GM12878 (cell line): ENCODE measurements around the gene NKIRAS1. TPM values are rescaled to one million over a fixed set of nuclear protein-coding genes. Genes with fewer than 3 reads are reported as not detected.
A peak's percentile ranks its signal among the peaks of the same experiment; 100 is the strongest.

Experiments
- ATAC-seq: fragments of 200-7000 bp; cut with Tn5 transposase; 3 replicates; pipeline ENCODE4 v1.9.1; 2020; ENCODE audit warnings: mild to moderate bottlenecking, moderate library complexity
- BruUV-seq: library from RNA; stranded (reverse); fragments of 400-500 nt; replicated peaks from 2 replicates; lab custom pipeline; 2021; lab: Mats Ljungman, UMichigan
- CTCF ChIA-PET: fragments of 300-600 bp; sonication (Branson Sonifier 250); formaldehyde crosslinking; extraction: SDS; loops from one replicate; lab custom pipeline; 2021; ENCODE audit warnings: inconsistent platforms; lab: Yijun Ruan, JAX
- POLR2A ChIA-PET: fragments of 350-600 bp; formaldehyde crosslinking; extraction: SDS; loops from one replicate; lab custom pipeline; 2021; ENCODE audit warnings: inconsistent platforms; lab: Charles Lee
- RAD21 ChIA-PET: fragments of 300-600 bp; sonication (Branson Sonifier 250); formaldehyde crosslinking; loops from one replicate; lab custom pipeline; 2023; ENCODE audit warnings: antibody characterized with exemption; ENCODE audit not compliant: unreplicated experiment; lab: Charles Lee
- SMC1A ChIA-PET: fragments of 300-600 bp; sonication (Branson Sonifier 250); formaldehyde crosslinking; loops from one replicate; lab custom pipeline; 2023; ENCODE audit not compliant: unreplicated experiment, uncharacterized antibody; lab: Charles Lee
- DNase-seq: peaks from one replicate; pipeline ENCODE4 v3.0.0-alpha.2; 2011; ENCODE audit warnings: low read depth, low spot score
- FAIRE-seq: peaks from 3 replicates; lab custom pipeline; 2011; peaks lifted over from hg19 to GRCh38; lab: Jason Lieb, UNC
- H2AFZ ChIP-seq: 2 replicates; pipeline ENCODE4 v1.6.0; 2011; ENCODE audit warnings: low read depth, low read length, control low read depth; ENCODE audit not compliant: control insufficient read depth
- H3K27ac ChIP-seq: 2 replicates; pipeline ENCODE4 v1.5.1; 2011; ENCODE audit warnings: control low read depth; ENCODE audit not compliant: control insufficient read depth, insufficient read depth
- H3K27me3 ChIP-seq, 2 experiments: replicated peaks in 1 of 2; 2 replicates each; pipeline versions ENCODE4 v1.6.0 to v1.6.1; 2011; ENCODE audit warnings: low read length in 1 of 2; ENCODE audit not compliant: control insufficient read depth in 2 of 2, insufficient read depth in 2 of 2
- H3K36me3 ChIP-seq, 2 experiments: 2 replicates each; pipeline ENCODE4 v1.5.1; 2011; ENCODE audit warnings: low read length in 1 of 2; ENCODE audit not compliant: control insufficient read depth in 2 of 2, insufficient read depth in 2 of 2
- H3K4me1 ChIP-seq: 2 replicates; pipeline ENCODE4 v1.6.1; 2011; ENCODE audit warnings: mild to moderate bottlenecking, low read length, moderate library complexity, mixed read lengths; ENCODE audit not compliant: control insufficient read depth, insufficient read depth
- H3K4me2 ChIP-seq: 2 replicates; pipeline ENCODE4 v1.6.0; 2011; ENCODE audit warnings: control low read depth; ENCODE audit not compliant: control insufficient read depth, insufficient read depth
- H3K4me3 ChIP-seq: fragments of 200-600 bp; sonication (generic); 2 replicates; pipeline ENCODE4 v1.5.1; 2016
- H3K79me2 ChIP-seq: 2 replicates; pipeline ENCODE4 v1.6.0; 2011; ENCODE audit warnings: low read length; ENCODE audit not compliant: control insufficient read depth, insufficient read depth
- H3K9ac ChIP-seq: 2 replicates; pipeline ENCODE4 v1.8.0; 2011; ENCODE audit warnings: low read length, control low read depth, mixed read lengths; ENCODE audit not compliant: control insufficient read depth, insufficient read depth
- H3K9me3 ChIP-seq: replicated peaks from 3 replicates; pipeline ENCODE4 v1.5.1; 2011; ENCODE audit warnings: mild to moderate bottlenecking, low read length; ENCODE audit not compliant: control insufficient read depth, insufficient read depth
- H4K20me1 ChIP-seq: 2 replicates; pipeline ENCODE4 v1.6.0; 2011; ENCODE audit not compliant: control insufficient read depth, insufficient read depth
- FOS ChIP-seq: IDR thresholded peaks from 3 replicates; pipeline ENCODE4 v1.6.1; 2011; ENCODE audit warnings: borderline replicate concordance; ENCODE audit not compliant: insufficient read length; ENCODE audit errors: extremely low read depth
- MXI1 ChIP-seq: fragments of 150-350 bp; IDR thresholded peaks from 2 replicates; pipeline ENCODE4 v1.6.1; 2011; ENCODE audit warnings: low read depth, mild to moderate bottlenecking, inconsistent platforms, low read length, improper control_type of control experiment
- MYB ChIP-seq: fragments of 150-350 bp; IDR thresholded peaks from 2 replicates; pipeline ENCODE4 v1.6.1; 2014; ENCODE audit warnings: mild to moderate bottlenecking, low read depth, low read length, borderline replicate concordance
- SUPT20H ChIP-seq: IDR thresholded peaks from 2 replicates; pipeline ENCODE4 v1.6.1; 2011; ENCODE audit warnings: low read depth, mild to moderate bottlenecking, low read length, moderate library complexity, borderline replicate concordance; ENCODE audit not compliant: control insufficient read depth
- TAF1 ChIP-seq: IDR thresholded peaks from 2 replicates; pipeline ENCODE4 v1.6.1; 2011; ENCODE audit warnings: mild to moderate bottlenecking, low read depth, low read length, borderline replicate concordance
- ZNF384 ChIP-seq: IDR thresholded peaks from 2 replicates; pipeline ENCODE4 v1.6.1; 2012; ENCODE audit warnings: low read depth, mild to moderate bottlenecking, low read length, improper control_type of control experiment, borderline replicate concordance
- ZNF622 ChIP-seq: fragments of 450-650 bp; IDR thresholded peaks from 2 replicates; pipeline ENCODE4 v1.6.1; 2017; ENCODE audit warnings: mild to moderate bottlenecking, inconsistent platforms
- ZZZ3 ChIP-seq: IDR thresholded peaks from 2 replicates; pipeline ENCODE4 v1.6.1; 2011; ENCODE audit warnings: low read depth; ENCODE audit not compliant: control insufficient read depth, insufficient read length
- WGBS: methylation state at CpG from one replicate; pipeline ENCODE4 v1.1.6; 2016; ENCODE audit warnings: low lambda C conversion rate; ENCODE audit not compliant: insufficient replicate concordance, insufficient coverage; ENCODE audit errors: missing lambda C conversion rate; 5-methylcytosine and 5-hydroxymethylcytosine counted together
- in situ Hi-C: fragments of 300-500 bp; cut with MboI; formaldehyde crosslinking; loops from 9 replicates; pipeline ENCODE4 v1.14.3; 2018; ENCODE audit warnings: mixed read lengths
- intact Hi-C: fragments of 100-400 bp; cut with micrococcal nuclease; formaldehyde crosslinking; loops from one replicate; pipeline ENCODE4 v1.14.2; 2022; ENCODE audit not compliant: unreplicated experiment
- polyA plus RNA-seq, 11 experiments: library from polyadenylated mRNA; depleted of rRNA in 4 of 11; unstranded in 6 of 11; stranded (reverse) in 5 of 11; fragments of >200 nt; fragmentation: Nextera tagmentation in 4 of 11; fragmentation: Illumina TruSeq in 1 of 11; extraction: Ambion mirVana in 4 of 11; extraction: Trizol in 1 of 11; gene quantifications; 1 replicate in 1 of 11; 2 replicates in 10 of 11; pipeline versions ENCODE4 v1.2.1 to v1.2.3, GENCODE V29; 2011 to 2016; ENCODE audit warnings: inconsistent platforms in 2 of 11, missing spikeins in 2 of 11, low read depth in 1 of 11
- total RNA-seq, 4 experiments: library from RNA; depleted of rRNA in 3 of 4; stranded (reverse); fragments of >200 nt in 3 of 4; fragmentation: Illumina TruSeq in 1 of 4; extraction: Trizol in 1 of 4; gene quantifications; 2 replicates each; pipeline versions ENCODE4 v1.2.1 to v1.2.3, GENCODE V29; 2013 to 2021
- TF ChIP-seq, protein P1 (sequence below): IDR thresholded peaks from 2 replicates; pipeline ENCODE4 v1.6.1; 2012; ENCODE audit warnings: mild to moderate bottlenecking, low read depth, low read length
- TF ChIP-seq, protein P2 (sequence below): fragments of 450-650 bp; IDR thresholded peaks from 2 replicates; pipeline ENCODE4 v1.6.1; 2017; ENCODE audit warnings: mild to moderate bottlenecking, low read depth, inconsistent platforms; ENCODE audit not compliant: poor library complexity, severe bottlenecking
- TF ChIP-seq, protein P3 (sequence below): IDR thresholded peaks from 2 replicates; pipeline ENCODE4 v1.6.1; 2012; ENCODE audit warnings: low read depth, low read length, improper control_type of control experiment

The NKIRAS1 gene
- total and polyA plus RNA-seq, 10 of the 15 experiments (the other 5 are each of a cell fraction or from before 2014, with no cell fraction given) = 7.1 to 17.9 (median 10.9) TPM

DNA sequence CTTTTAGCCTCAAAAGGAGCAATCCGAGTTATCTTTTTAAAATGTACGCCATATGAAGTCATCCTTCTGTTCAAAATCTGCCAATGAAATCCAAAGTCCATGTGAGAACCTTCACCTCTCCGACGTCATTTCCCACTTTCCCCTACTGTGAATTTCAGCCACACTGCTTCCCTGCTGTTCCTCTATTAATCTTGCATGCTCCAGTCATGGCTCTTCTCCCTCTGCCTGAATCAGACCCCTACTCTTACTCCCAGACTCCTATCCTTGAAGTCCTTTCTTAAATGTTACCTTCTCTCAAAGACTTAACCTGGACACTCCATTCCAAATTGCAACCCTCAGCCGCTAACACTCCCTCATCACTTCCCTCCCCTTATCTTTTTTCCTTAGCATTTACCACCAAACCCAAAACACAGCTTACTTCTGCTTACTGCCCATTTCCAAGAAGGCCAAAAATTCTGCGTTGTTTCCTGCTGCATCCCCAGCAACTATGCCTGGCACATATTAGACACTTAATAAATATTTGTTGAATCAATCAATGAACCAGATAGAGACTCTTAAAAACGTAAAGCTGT is 1.2 kb downstream of the NKIRAS1 start:
- Histone ChIP-seq H3K4me3 (peak overlapping the region; percentile 82), H4K20me1 (peaks cover 5% of the 10 kb centered on the region; the same call in 1 of the 2 replicates), H3K4me2 (peak overlapping the region; percentile 94), H3K79me2 (peaks cover 61% of the 10 kb centered on the region), H3K4me1 (peaks cover 3% of the 10 kb centered on the region), H2AFZ (no peak overlapping the region), H3K9me3 (no peaks in the 10 kb centered on the region), H3K27me3 (no peaks in the 10 kb centered on the region), H3K9ac (peak overlapping the region; percentile 87), H3K27ac (peak overlapping the region; percentile 52), H3K36me3 (peaks cover 0 to 22% of the 10 kb centered on the region in 2 experiments; a peak in 2 of 4 replicates)
- POLR2A ChIA-PET = interaction anchor here (1.1 to 2.6 kb wide), 9 partner anchors 10 to 108 kb away, joined by 3 to 11 read pairs (median 3); no protein-coding TSS in a partner anchor
- WGBS = 75% methylated on average over 7 of the region's 7 CpGs
- RAD21 ChIA-PET = interaction anchor here (0.8 to 3.1 kb wide), 4 partner anchors 35 to 547 kb away, joined by 3 to 18 read pairs (median 4); no protein-coding TSS in a partner anchor
- TF ChIP-seq, protein P1, sequence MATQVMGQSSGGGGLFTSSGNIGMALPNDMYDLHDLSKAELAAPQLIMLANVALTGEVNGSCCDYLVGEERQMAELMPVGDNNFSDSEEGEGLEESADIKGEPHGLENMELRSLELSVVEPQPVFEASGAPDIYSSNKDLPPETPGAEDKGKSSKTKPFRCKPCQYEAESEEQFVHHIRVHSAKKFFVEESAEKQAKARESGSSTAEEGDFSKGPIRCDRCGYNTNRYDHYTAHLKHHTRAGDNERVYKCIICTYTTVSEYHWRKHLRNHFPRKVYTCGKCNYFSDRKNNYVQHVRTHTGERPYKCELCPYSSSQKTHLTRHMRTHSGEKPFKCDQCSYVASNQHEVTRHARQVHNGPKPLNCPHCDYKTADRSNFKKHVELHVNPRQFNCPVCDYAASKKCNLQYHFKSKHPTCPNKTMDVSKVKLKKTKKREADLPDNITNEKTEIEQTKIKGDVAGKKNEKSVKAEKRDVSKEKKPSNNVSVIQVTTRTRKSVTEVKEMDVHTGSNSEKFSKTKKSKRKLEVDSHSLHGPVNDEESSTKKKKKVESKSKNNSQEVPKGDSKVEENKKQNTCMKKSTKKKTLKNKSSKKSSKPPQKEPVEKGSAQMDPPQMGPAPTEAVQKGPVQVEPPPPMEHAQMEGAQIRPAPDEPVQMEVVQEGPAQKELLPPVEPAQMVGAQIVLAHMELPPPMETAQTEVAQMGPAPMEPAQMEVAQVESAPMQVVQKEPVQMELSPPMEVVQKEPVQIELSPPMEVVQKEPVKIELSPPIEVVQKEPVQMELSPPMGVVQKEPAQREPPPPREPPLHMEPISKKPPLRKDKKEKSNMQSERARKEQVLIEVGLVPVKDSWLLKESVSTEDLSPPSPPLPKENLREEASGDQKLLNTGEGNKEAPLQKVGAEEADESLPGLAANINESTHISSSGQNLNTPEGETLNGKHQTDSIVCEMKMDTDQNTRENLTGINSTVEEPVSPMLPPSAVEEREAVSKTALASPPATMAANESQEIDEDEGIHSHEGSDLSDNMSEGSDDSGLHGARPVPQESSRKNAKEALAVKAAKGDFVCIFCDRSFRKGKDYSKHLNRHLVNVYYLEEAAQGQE = no peak
- TF ChIP-seq, protein P2, sequence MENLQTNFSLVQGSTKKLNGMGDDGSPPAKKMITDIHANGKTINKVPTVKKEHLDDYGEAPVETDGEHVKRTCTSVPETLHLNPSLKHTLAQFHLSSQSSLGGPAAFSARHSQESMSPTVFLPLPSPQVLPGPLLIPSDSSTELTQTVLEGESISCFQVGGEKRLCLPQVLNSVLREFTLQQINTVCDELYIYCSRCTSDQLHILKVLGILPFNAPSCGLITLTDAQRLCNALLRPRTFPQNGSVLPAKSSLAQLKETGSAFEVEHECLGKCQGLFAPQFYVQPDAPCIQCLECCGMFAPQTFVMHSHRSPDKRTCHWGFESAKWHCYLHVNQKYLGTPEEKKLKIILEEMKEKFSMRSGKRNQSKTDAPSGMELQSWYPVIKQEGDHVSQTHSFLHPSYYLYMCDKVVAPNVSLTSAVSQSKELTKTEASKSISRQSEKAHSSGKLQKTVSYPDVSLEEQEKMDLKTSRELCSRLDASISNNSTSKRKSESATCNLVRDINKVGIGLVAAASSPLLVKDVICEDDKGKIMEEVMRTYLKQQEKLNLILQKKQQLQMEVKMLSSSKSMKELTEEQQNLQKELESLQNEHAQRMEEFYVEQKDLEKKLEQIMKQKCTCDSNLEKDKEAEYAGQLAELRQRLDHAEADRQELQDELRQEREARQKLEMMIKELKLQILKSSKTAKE = no peak
- TF ChIP-seq MXI1 (no peak), MYB (no peak), FOS (no peak), TAF1 (no peak), ZNF622 (no peak), SUPT20H (no peak), ZNF384 (no peak), ZZZ3 (no peak)
- TF ChIP-seq, protein P3, sequence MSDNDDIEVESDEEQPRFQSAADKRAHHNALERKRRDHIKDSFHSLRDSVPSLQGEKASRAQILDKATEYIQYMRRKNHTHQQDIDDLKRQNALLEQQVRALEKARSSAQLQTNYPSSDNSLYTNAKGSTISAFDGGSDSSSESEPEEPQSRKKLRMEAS = no peak
- BruUV-seq = no TSS peak
- no peak for ATAC-seq
- no peak for DNase-seq
- intact Hi-C loops = no loop called here
- CTCF ChIA-PET = interaction anchor here (0.7 to 2.0 kb wide), 2 partner anchors 27 to 36 kb away, joined by 3 to 14 read pairs; no protein-coding TSS in a partner anchor
- SMC1A ChIA-PET = interaction anchor here (0.6 to 4.1 kb wide), 9 partner anchors 8 to 122 kb away, joined by 3 to 13 read pairs (median 3); no protein-coding TSS in a partner anchor
- no peak for FAIRE-seq
- in situ Hi-C loops = no loop called here
